H4 (cell line): ENCODE results near the gene PLA1A. TPM values are rescaled to one million over a fixed set of nuclear protein-coding genes. Genes with fewer than 3 reads are reported as not detected.

Experiments used
- DNase-seq: peaks from one replicate; pipeline ENCODE4 v3.0.0-alpha.2; 2015; ENCODE audit warnings: low spot score
- total RNA-seq: library from RNA; depleted of rRNA; stranded (reverse); fragments of >200 nt; shearing (Covaris generic); gene quantifications from 2 replicates; pipeline ENCODE4 v1.2.3, GENCODE V29; 2014

Gene PLA1A
- total RNA-seq, 1 experiment from 2014 or later = 0.04 TPM

DNA sequence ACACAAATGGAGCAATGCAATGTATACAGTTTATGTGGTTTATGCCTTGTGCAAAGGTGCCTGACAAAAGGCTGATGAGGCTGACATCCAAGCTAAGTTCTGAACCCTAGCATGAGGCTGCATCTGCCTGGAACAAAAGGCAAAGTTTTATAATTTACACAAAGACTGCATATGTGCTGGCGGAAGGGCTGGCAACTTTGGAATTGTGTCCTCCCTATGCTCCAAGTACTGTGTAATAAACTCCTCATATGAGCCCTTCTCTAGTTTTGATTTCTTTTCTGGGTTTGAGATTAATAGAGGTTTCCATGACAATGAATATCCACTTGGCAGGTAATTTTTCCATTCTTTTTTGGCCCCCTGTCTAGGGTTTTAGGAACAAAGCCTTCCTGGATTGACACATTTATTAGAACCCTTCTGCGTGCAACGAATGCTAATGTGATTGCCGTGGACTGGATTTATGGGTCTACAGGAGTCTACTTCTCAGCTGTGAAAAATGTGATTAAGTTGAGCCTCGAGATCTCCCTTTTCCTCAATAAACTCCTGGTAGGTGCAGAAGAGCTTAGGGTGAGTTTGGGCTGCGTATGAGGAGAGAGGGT is 10.8 kb downstream of the PLA1A start:
- DNase-seq = no peak

DNA sequence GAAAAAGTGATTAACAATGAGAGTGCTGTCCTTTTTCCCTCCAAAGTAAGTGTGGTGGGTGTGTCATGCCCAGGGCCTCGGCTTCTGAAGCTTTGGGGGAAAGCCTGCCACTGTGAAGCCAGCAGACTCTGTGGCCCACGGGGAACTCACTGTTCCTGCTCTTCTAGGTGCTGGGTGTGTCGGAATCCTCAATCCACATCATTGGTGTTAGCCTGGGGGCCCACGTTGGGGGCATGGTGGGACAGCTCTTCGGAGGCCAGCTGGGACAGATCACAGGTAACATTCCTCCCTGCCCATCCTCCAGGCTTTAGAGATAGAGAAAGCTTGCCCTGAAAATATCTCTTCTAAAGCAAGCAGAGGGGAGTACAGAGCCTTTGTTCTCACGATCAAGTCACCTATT is 11.6 kb downstream of the PLA1A start:
- no peak for DNase-seq

DNA sequence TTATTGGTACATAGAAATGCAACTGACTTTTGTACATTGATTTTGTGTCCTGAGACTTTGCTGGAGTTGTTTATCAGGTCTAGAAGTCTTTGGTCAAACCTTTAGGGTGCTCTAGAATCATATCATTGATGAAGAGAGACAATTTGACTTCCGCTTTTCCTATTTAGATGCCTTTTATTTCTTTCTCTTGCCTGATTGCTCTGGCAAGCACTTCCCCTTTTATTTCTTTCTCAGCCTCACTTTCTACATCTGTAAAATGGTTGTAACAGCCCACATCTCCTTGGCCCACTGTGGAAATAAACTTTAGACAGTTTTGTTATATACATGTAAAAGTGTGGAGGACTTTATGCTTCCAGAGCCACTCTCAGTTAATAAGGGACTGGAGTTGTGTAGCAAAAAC is 14.0 kb downstream of the PLA1A start:
- DNase-seq = no peak

DNA sequence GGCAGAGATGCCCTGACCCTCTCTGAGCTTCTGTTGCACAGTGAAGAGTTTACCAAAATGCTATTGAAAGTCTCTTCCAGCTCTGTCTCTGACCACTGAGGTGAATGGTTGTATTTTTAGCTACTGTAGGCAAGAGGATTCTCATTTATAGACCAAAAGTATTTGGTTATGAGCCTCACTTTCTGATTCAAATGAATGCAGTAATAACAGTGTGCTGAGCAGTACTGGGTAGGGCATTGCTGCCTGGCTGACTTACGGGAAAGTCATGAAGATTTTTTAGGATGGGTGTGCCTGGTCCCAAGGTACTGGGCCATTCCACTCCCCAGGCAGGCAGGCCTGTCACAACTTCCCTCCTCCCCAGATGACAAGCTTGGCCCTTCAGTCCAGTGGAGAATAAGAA is 15.5 kb downstream of the PLA1A start:
- no peak for DNase-seq

DNA sequence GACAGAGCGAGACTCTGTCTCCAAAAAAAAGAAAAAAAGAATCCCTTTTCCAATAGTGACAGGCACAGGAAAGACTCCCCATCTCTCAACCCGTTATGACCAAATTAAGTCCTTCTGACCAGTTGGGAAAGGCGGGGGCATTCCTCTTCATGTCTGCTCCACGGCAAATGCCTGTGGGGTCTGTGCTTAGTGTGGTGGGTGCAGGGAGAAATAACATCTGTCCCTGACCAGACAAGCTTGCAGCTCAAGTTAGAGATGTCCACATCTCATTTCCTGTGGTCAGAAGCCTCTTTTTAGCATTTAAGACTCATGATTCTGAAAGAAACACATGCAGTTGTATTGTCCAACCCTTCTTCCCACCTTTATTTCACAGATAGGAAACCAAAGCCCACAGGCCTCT is 16.2 kb downstream of the PLA1A start:
- no peak for DNase-seq

DNA sequence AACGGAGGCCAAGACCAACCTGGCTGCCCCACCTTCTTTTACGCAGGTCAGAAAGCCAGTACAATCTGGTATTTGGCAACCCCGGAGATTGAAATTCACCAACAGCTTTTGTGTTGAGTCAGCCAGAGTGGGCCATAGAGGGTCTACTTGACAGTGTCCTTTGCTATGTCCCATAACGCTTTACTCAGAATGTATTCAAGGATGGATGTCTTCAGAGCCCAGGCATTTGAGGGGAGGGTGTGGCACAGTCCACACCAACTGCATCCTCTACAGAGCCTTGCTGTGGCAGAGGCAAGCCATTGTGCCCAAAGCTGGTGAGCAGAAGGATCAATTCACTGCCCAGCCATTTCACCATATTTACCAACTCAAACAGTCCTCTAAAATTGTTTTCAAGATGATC is 18.4 kb downstream of the PLA1A start:
- no peak for DNase-seq

GRCh38 chr3:119619094-119619493 is 21.4 kb downstream of the PLA1A start:
- DNase-seq = no peak

GRCh38 chr3:119620899-119621298 is 23.2 kb downstream of the PLA1A start:
- DNase-seq = no peak

DNA sequence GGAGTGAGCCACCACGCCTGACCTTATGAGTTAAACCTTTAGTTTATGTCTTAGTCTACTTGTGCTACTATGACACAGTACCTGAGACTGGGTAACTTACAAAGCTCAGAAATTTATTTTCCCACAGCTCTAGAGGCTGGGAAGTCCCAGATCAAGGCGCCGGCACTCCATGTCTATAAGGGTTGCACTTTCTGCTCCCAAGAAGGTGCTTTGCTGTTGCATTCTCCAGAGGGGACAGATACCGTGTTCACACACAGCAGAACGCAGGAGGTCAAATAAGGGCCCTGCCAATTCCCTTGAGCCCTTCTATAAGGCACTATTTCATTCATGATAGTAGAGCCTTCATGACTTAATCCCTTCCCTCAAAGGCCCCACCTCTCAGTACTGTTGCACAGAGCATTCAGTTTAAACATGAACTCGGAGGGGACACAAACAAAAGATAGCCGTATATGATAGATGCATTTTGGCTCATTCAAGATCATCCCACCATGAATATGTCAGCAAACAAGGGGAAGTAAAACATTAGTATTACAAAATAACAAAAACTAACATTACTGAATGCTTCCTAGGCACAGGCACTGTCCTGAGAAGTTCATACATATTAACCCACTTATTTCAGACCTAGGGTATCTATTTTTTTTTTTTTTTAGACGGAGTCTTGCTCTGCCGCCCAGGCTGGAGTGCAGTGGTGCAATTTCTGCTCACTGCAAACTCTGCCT is 26.5 kb downstream of the PLA1A start:
- DNase-seq = no peak

GRCh38 chr3:119625451-119626153 is 27.9 kb downstream of the PLA1A start:
- DNase-seq = no peak

- no peak for DNase-seq
These were observed 28.5 kb downstream of the PLA1A start for GRCh38 chr3:119626196-119626595.

DNA sequence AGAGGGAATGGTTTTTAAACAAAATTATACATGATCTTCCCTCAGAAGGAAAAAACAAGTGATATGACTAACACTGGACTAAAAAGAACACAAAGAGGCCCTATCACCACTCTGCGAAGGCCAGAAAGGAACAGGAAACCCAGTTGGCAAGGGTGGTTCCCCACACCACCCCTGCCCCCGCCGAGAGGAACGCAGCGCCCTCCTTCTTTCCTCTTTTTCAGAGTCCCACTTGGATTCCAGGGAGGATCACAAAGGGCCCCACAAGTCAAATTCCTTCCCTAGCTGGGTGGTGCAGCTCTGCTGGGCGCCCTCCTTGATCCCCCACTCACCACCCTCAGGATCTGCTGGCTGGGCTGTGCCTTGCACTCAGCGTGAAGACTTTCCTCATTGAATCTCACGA is 29.8 kb downstream of the PLA1A start:
- no peak for DNase-seq

DNA sequence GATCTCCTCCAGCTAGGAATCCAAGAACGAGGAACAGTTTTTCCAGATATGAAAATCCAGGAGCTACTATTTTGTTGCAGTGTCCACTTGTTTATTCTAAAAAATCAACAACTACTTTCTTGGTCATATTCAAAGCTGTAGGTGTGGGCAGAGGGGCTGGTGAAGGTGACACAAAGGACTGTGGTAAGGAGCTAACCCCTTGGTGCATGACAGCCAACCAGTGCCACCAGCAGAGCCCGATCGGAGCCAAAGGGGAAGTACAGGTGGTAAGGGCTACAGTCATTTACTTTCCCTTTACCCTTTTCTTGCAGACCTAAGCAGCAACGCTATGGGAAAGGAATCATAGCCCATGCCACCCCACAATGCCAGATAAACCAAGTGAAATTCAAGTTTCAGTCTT is 30.7 kb downstream of the PLA1A start:
- DNase-seq = no peak

DNA sequence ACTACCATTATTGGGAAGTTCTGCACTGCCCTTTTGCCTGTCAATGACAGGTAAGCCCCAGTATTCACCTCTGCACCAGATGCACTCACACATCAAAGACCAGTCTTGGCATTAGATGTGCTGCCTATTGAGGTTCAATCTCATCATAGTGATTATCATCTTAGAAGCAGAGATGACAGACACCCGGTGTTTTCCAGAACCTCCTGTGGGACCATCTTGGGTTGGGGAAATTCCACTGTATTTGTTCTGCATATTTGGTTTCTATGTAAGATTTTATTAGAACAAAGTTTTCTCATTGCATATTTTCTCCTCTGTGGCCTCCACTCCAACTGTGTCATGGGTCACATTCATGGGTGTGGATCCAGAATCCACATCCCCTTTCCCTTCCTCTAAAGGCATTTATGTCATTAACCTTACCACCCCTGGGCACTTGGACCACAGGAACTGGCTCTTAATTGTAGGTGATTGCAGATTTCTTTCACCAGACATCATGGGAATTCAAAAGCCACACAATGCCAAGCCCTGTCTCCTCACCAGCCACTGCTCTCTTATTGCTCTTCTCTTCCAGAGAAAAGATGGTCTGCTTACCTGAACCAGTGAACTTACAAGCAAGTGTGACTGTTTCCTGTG is 31.2 kb downstream of the PLA1A start:
- DNase-seq = no peak

GRCh38 chr3:119630128-119630879 is 32.6 kb downstream of the PLA1A start:
- peak; percentile 52 for DNase-seq

DNA sequence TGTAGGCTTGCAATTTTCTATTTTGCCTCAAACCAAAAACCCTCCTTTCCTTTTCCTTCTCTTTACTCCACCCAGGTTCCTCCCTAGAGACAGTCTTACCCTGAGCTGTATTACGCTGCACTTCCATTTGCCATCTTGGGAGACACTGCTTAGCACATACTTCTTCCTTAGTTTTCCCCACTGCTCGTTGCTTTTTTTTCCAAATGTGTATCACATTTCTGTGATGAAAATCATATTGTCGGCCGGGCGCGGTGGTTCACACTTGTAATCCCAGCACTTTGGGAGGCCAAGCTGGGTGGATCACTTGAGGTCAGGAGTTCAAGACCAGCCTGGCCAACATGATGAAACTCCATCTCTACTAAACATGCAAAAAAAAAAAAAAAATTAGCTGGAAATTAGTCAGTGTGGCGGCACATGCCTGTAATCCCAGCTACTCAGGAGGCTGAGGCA is 33.2 kb downstream of the PLA1A start:
- DNase-seq = no peak

GRCh38 chr3:119631516-119631915 is 33.8 kb downstream of the PLA1A start:
- no peak for DNase-seq

DNA sequence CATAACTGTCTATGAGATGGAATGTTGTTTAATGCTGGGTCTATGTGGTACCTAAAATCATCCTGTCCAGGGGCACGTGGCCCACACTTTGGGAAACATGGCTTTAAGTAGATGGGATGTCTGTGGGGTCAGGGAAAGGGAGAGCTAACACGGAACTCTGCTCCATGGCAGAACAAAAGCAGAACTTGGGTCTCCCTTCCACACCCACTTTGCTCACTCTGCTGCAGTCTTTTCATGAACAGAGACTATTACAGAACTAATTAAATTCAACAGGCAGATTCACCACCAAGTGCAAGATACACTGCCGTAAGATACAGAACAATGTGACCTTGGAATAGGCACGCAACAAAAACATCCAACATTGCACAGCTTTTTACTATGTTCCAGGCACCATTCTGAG is 34.5 kb downstream of the PLA1A start:
- DNase-seq = no peak

DNA sequence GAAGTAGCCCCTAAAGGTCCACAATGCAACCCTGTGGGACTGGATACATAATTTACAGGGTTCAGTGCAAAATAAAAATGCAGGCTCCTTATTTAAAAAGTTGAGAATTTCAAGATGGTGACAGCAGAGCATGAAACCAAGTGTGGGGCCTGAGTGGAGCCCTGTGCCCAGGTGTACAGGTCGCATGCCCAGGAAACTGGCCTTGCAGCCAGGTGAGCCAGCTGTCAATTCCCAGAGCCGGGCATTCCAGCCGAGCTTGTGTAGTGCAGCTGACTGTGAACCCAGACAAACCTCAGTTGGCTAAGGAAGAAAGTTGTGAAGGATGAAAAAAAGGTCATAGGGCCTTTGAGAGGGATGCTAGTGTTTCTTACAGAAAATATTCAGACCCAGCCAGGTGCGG is 35.1 kb downstream of the PLA1A start:
- no peak for DNase-seq

DNA sequence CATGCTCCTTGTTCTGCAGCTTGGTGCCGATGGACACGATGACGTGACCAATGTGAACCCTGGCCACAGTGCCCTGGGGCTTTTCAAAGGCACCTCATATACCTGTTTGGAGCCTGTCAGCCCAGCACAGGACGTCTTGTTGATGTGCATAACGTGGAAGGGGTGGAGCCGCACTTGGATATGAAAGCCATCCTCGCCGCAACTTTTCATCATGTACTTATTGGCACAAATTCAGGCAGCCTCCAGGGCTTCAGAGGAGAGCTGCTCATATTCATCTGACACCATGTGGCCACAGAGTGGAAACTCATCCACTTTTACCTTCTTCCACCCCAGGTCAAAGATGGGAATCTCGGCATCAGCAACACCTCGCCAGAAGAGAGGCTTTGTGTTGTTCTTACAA is 38.0 kb downstream of the PLA1A start:
- DNase-seq = no peak

DNA sequence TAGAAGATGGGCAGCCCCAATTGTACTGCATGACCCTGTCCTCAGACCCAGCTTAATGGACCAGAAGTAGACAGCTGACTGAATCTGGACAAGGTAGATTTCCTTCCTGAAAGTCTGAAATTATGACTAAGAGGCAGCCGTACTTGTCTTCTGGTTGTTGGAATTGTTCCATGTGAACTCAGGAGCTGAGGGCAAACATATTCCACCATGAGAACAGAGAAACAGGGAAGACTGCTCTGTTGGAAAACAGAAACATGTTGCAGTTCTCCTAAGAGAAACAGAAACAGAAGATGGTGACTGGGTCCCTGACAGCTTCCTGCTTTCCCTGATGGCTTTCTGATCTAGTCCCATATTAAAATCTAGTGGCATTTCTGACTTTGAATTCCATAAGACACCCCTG is 38.6 kb downstream of the PLA1A start:
- no peak for DNase-seq
